RWPE2 (cell line): Measurements from ENCODE around the gene SYNPR.

Source experiments
- ATAC-seq: fragments of 200-7000 bp; cut with Tn5 transposase; 3 replicates; pipeline ENCODE4 v1.9.1; 2021; ENCODE audit warnings: low read depth
- DNase-seq: peaks from one replicate; pipeline ENCODE4 v3.0.0-alpha.2; 2020; ENCODE audit warnings: low spot score
- H3K27ac ChIP-seq: fragments of 450-650 bp; 2 replicates; pipeline ENCODE4 v1.5.1; 2017; ENCODE audit warnings: mild to moderate bottlenecking; ENCODE audit not compliant: poor library complexity, severe bottlenecking
- H3K27me3 ChIP-seq: fragments of 250-450 bp; sonication (Bioruptor Pico); 2 replicates; pipeline ENCODE4 v1.5.1; 2021; ENCODE audit warnings: mild to moderate bottlenecking, moderate library complexity; ENCODE audit not compliant: insufficient read depth, poor library complexity, severe bottlenecking
- H3K36me3 ChIP-seq: fragments of 250-450 bp; sonication (Bioruptor Pico); 2 replicates; pipeline ENCODE4 v1.5.1; 2020; ENCODE audit warnings: low read depth, mild to moderate bottlenecking, moderate library complexity
- H3K4me1 ChIP-seq: fragments of 250-450 bp; sonication (Bioruptor Pico); 2 replicates; pipeline ENCODE4 v1.5.1; 2021; ENCODE audit warnings: mild to moderate bottlenecking, moderate library complexity; ENCODE audit not compliant: insufficient read depth, poor library complexity, severe bottlenecking
- H3K4me3 ChIP-seq: fragments of 250-450 bp; sonication (Bioruptor Pico); 2 replicates; pipeline ENCODE4 v1.5.1; 2021; ENCODE audit warnings: mild to moderate bottlenecking, moderate library complexity; ENCODE audit not compliant: severe bottlenecking
- H3K9me3 ChIP-seq: fragments of 250-450 bp; sonication (Bioruptor Pico); 2 replicates; pipeline ENCODE4 v1.5.1; 2021; ENCODE audit warnings: mild to moderate bottlenecking, moderate library complexity; ENCODE audit not compliant: severe bottlenecking
- CTCF ChIP-seq: fragments of 450-650 bp; IDR thresholded peaks from one replicate; pipeline ENCODE4 v1.5.1; 2017; ENCODE audit warnings: mild to moderate bottlenecking, moderate library complexity; ENCODE audit not compliant: poor library complexity, severe bottlenecking

Gene SYNPR

GRCh38 chr3:63456901-63457300 lies 178.8 kb downstream of the SYNPR start:
- Histone ChIP-seq H3K36me3 (no peaks in the 10 kb centered on the region), H3K4me1 (no peaks in the 10 kb centered on the region), H3K9me3 (no peaks in the 10 kb centered on the region), H3K27ac (no peak overlapping the region), H3K4me3 (no peak overlapping the region), H3K27me3 (peaks cover 3% of the 10 kb centered on the region)
- no peak for TF ChIP-seq CTCF
- DNase-seq = no peak
- no peak for ATAC-seq

- Histone ChIP-seq H3K27ac (no peak overlapping the region), H3K4me3 (no peak overlapping the region), H3K36me3 (no peaks in the 10 kb centered on the region), H3K4me1 (no peaks in the 10 kb centered on the region), H3K27me3 (peaks cover 3% of the 10 kb centered on the region), H3K9me3 (no peaks in the 10 kb centered on the region)
- ATAC-seq (no peak), DNase-seq (no peak)
- no peak for TF ChIP-seq CTCF
These were observed 180.3 kb downstream of the SYNPR start for GRCh38 chr3:63458405-63458804.

GRCh38 chr3:63462732-63463131 lies 184.6 kb downstream of the SYNPR start:
- H3K27ac ChIP-seq = no peak overlapping the region
- no peaks in the 10 kb centered on the region for H3K9me3 ChIP-seq
- H3K4me3 ChIP-seq = no peak overlapping the region
- no peak for TF ChIP-seq CTCF
- H3K36me3 ChIP-seq = no peaks in the 10 kb centered on the region
- no peak for DNase-seq
- no peaks in the 10 kb centered on the region for H3K27me3 ChIP-seq
- no peaks in the 10 kb centered on the region for H3K4me1 ChIP-seq
- no peak for ATAC-seq

GRCh38 chr3:63467392-63467791 lies 189.3 kb downstream of the SYNPR start:
- no peaks in the 10 kb centered on the region for H3K9me3 ChIP-seq
- ATAC-seq (no peak), DNase-seq (no peak)
- no peaks in the 10 kb centered on the region for H3K4me1 ChIP-seq
- H3K36me3 ChIP-seq = no peaks in the 10 kb centered on the region
- H3K27me3 ChIP-seq = no peaks in the 10 kb centered on the region
- H3K4me3 ChIP-seq = no peak overlapping the region
- TF ChIP-seq CTCF = no peak
- no peak overlapping the region for H3K27ac ChIP-seq

- DNase-seq = no peak
- Histone ChIP-seq H3K27ac (no peak overlapping the region), H3K4me1 (no peaks in the 10 kb centered on the region), H3K4me3 (no peak overlapping the region), H3K27me3 (no peaks in the 10 kb centered on the region), H3K36me3 (no peaks in the 10 kb centered on the region), H3K9me3 (no peaks in the 10 kb centered on the region)
- no peak for ATAC-seq
- no peak for TF ChIP-seq CTCF
These were observed 192.6 kb downstream of the SYNPR start for GRCh38 chr3:63470745-63471144.
